ENCODE measurements around the gene PRR3.
"Not testable (repeated sequence)": the region's sequence is repeated elsewhere in the genome, so short reads cannot be mapped to it uniquely, and the experiment has no call there.

DNA sequence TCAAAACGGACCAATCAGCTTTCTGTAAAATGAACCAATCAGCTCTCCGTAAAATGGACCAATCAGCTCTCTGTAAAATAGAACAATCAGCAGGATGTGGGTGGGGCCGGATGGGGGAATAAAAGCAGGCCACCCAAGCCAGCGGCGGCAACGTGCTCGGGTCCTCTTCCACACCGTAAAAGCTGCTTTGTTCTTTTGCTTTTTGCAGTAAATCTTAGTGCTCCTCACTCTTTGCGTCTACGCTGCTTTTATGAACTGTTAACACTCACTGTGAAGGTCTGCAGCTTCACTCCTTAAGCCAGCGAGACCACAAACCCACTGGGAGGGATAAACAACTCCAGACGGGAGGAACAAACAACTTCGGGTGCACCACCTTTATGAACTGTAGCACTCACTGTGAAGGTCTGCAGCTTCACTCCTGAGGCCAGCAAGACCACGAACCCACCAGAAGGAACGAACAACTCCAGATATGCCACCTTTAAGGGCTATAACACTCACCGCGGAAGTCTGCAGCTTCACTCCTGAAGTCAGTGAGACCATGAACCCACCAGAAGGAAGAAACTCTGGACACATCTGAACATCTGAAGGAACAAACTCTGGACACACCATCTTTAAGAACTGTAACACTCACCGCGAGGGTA lies 38.5 kb upstream of the PRR3 start:
- TF ChIP-seq MAFK (IDR thresholded peaks at IDR 0.05; ENCODE audit: low read depth, low read length); RAD21 (IDR thresholded peaks at IDR 0.05; ENCODE audit: low read length); POLR2A (IDR thresholded peaks at IDR 0.05; ENCODE audit: low read depth, low read length); USF2 (IDR thresholded peaks at IDR 0.05; ENCODE audit: low read depth, low read length); CEBPB (IDR thresholded peaks at IDR 0.05; ENCODE audit: low read depth, low read length); CHD1 (IDR thresholded peaks at IDR 0.05; ENCODE audit: low read depth, low read length); SMC3 (IDR thresholded peaks at IDR 0.05; ENCODE audit: low read depth, low read length); RFX5 (IDR thresholded peaks at IDR 0.05; ENCODE audit: low read depth, low read length); RCOR1 (IDR thresholded peaks at IDR 0.05; ENCODE audit: insufficient replicate concordance, low read length): not testable (repeated sequence)
- TF ChIP-seq, protein P1, sequence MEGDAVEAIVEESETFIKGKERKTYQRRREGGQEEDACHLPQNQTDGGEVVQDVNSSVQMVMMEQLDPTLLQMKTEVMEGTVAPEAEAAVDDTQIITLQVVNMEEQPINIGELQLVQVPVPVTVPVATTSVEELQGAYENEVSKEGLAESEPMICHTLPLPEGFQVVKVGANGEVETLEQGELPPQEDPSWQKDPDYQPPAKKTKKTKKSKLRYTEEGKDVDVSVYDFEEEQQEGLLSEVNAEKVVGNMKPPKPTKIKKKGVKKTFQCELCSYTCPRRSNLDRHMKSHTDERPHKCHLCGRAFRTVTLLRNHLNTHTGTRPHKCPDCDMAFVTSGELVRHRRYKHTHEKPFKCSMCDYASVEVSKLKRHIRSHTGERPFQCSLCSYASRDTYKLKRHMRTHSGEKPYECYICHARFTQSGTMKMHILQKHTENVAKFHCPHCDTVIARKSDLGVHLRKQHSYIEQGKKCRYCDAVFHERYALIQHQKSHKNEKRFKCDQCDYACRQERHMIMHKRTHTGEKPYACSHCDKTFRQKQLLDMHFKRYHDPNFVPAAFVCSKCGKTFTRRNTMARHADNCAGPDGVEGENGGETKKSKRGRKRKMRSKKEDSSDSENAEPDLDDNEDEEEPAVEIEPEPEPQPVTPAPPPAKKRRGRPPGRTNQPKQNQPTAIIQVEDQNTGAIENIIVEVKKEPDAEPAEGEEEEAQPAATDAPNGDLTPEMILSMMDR (conservative IDR thresholded peaks at IDR 0.05; ENCODE audit: low read depth, low read length), result not testable (repeated sequence)
- TF ChIP-seq, protein P2, sequence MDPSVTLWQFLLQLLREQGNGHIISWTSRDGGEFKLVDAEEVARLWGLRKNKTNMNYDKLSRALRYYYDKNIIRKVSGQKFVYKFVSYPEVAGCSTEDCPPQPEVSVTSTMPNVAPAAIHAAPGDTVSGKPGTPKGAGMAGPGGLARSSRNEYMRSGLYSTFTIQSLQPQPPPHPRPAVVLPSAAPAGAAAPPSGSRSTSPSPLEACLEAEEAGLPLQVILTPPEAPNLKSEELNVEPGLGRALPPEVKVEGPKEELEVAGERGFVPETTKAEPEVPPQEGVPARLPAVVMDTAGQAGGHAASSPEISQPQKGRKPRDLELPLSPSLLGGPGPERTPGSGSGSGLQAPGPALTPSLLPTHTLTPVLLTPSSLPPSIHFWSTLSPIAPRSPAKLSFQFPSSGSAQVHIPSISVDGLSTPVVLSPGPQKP (IDR thresholded peaks at IDR 0.05; ENCODE audit: borderline replicate concordance, low read depth, low read length), result not testable (repeated sequence)
